CD4-positive, alpha-beta memory T cell (primary cell): ENCODE results near the gene DBNDD2. TPM values are rescaled to one million over a fixed set of nuclear protein-coding genes. Genes with fewer than 3 reads are reported as not detected.

Experiments used
- CTCF ChIA-PET: fragments of 350-600 bp; sonication (Branson Sonifier 250); formaldehyde crosslinking; loops from one replicate; lab custom pipeline; 2021; ENCODE audit warnings: inconsistent platforms; ENCODE audit not compliant: partially characterized antibody; lab: Charles Lee
- POLR2A ChIA-PET: fragments of 350-600 bp; sonication (Branson Sonifier 250); formaldehyde crosslinking; loops from one replicate; lab custom pipeline; 2021; ENCODE audit not compliant: partially characterized antibody; lab: Charles Lee
- DNase-seq, 5 donors: peaks; one replicate each; pipeline versions ENCODE4 v3.0.0 to v3.0.0-alpha.2; 2020 to 2022; ENCODE audit warnings: mixed read lengths in 1 of 5
- H3K27ac ChIP-seq: one replicate; pipeline ENCODE4 v1.7.0; 2013; ENCODE audit warnings: low read depth, low read length
- H3K27me3 ChIP-seq: 2 replicates; pipeline ENCODE4 v1.7.0; 2013; ENCODE audit warnings: mild to moderate bottlenecking, low read length, moderate library complexity; ENCODE audit not compliant: insufficient read depth
- H3K36me3 ChIP-seq: 2 replicates; pipeline ENCODE4 v1.7.0; 2013; ENCODE audit warnings: mild to moderate bottlenecking, low read length, moderate library complexity; ENCODE audit not compliant: insufficient read depth
- H3K4me1 ChIP-seq: 2 replicates; pipeline ENCODE4 v1.7.0; 2013; ENCODE audit warnings: mild to moderate bottlenecking, low read length, moderate library complexity; ENCODE audit not compliant: insufficient read depth
- H3K4me3 ChIP-seq, 2 donors: one replicate each; pipeline ENCODE4 v1.7.0; 2013; ENCODE audit warnings: low read length in 2 of 2, mild to moderate bottlenecking in 1 of 2
- H3K9me3 ChIP-seq, 2 donors: one replicate each; pipeline ENCODE4 v1.7.0; 2013; ENCODE audit warnings: low read length in 2 of 2, control low read depth in 1 of 2; ENCODE audit not compliant: control insufficient read depth in 1 of 2
- H3K27ac Mint-ChIP-seq, 7 donors: one replicate each; pipeline ENCODE4 v1.8.0; 2020 to 2021; ENCODE audit warnings: mixed read lengths in 7 of 7, mild to moderate bottlenecking in 6 of 7, inconsistent platforms in 3 of 7, moderate library complexity in 3 of 7
- H3K27me3 Mint-ChIP-seq, 2 donors: one replicate each; pipeline ENCODE4 v1.8.0; 2020 to 2021; ENCODE audit warnings: mixed read lengths in 2 of 2
- H3K36me3 Mint-ChIP-seq, 2 donors: one replicate each; pipeline ENCODE4 v1.8.0; 2020 to 2021; ENCODE audit warnings: mixed read lengths in 2 of 2, inconsistent platforms in 1 of 2, mild to moderate bottlenecking in 1 of 2
- H3K4me1 Mint-ChIP-seq, 4 donors: one replicate each; pipeline ENCODE4 v1.8.0; 2020 to 2021; ENCODE audit warnings: mixed read lengths in 4 of 4, mild to moderate bottlenecking in 1 of 4
- H3K4me3 Mint-ChIP-seq, 8 donors: one replicate each; pipeline ENCODE4 v1.8.0; 2020 to 2021; ENCODE audit warnings: mixed read lengths in 8 of 8, mild to moderate bottlenecking in 7 of 8, moderate library complexity in 6 of 8, inconsistent platforms in 3 of 8
- H3K9me3 Mint-ChIP-seq, 8 donors: one replicate each; pipeline ENCODE4 v1.8.0; 2020 to 2021; ENCODE audit warnings: mixed read lengths in 8 of 8, mild to moderate bottlenecking in 5 of 8, inconsistent platforms in 3 of 8, moderate library complexity in 1 of 8
- intact Hi-C: fragments of 100-400 bp; cut with micrococcal nuclease; formaldehyde crosslinking; loops from one replicate; pipeline ENCODE4 v1.15.1; 2023
- polyA plus RNA-seq, 2 donors: library from polyadenylated mRNA; unstranded; fragments of 300-500 nt; fragmentation: Illumina TruSeq; gene quantifications; one replicate each; pipeline ENCODE4 v1.2.3, GENCODE V29; 2021
- total RNA-seq, 2 experiments: library from RNA; stranded (reverse); gene quantifications; one replicate each; pipeline ENCODE4 v1.2.3, GENCODE V29; 2021

The DBNDD2 gene, protein sequence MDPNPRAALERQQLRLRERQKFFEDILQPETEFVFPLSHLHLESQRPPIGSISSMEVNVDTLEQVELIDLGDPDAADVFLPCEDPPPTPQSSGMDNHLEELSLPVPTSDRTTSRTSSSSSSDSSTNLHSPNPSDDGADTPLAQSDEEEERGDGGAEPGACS
- 10 to 100 TPM; 17.8 to 18.4 TPM for total RNA-seq
- 10 to 100 TPM; 12.9 to 15.4 TPM for polyA plus RNA-seq

- no peaks in the 10 kb centered on the region for H3K9me3 ChIP-seq
- Mint-ChIP-seq H3K27ac (peak within 1 kb of the TSS; percentile 65 to 93 (median 81)), H3K4me1 (peaks cover 12 to 20% (median 15%) of the 10 kb centered on the region in 4 donors), H3K4me3 (peak within 1 kb of the TSS; percentile 78 to 90 (median 82)), H3K27me3 (no peaks in the 10 kb centered on the region), H3K36me3 (peaks cover 3 to 12% of the 10 kb centered on the region in 2 donors), H3K9me3 (no peaks in the 10 kb centered on the region)
- ChIA-PET CTCF (interaction anchor here (0.7 to 2.0 kb wide), 7 partner anchors 8 to 47 kb away, joined by 3 to 12 read pairs (median 3); partner anchors contain the start of genes PIGT and SYS1), POLR2A (interaction anchor here (1.0 to 4.5 kb wide), 5 partner anchors 8 to 45 kb away, joined by 3 to 51 read pairs (median 19); partner anchors contain the start of genes PIGT and SYS1)
- H3K4me1 ChIP-seq: peaks cover 19% of the 10 kb centered on the region
- peak within 1 kb of the TSS; percentile 58 for H3K27ac ChIP-seq
- intact Hi-C loops: loop anchor here (1.0 kb wide), 1 partner anchor 7 kb away; no protein-coding TSS in a partner anchor
- no peaks in the 10 kb centered on the region for H3K27me3 ChIP-seq
- peak in 1 of 5 donors; percentile 44 for DNase-seq
- H3K36me3 ChIP-seq: no peaks in the 10 kb centered on the region
- H3K4me3 ChIP-seq: peak within 1 kb of the TSS in 1 of 2 donors; percentile 79
Measured at GRCh38 chr20:45407783-45408645, at the start of gene DBNDD2. Gene DBNDD2, plus strand, starts transcription at chr20:45408289. Its CDS starts 179 bp downstream, at chr20:45408468.

DNA sequence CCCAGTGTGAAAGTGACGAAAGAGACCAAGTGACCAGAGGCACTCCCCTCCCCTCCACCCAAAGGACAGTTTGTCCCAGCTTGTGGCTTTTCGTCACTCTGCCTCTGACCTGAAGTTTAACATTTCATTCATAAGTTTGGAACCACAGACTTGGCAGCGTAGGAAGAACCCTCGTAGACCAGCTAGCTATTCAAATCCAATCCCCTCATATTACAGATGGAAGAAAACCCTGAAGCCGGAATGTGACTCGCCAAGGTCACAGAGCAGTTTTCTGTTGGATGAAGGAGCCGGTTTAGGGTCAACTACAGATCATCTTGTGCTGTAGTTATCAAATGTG, 49.1 kb upstream of the DBNDD2 start:
- no peaks in the 10 kb centered on the region for H3K9me3 Mint-ChIP-seq
- H3K4me3 Mint-ChIP-seq: no peak overlapping the region
- peaks cover 0 to 12% of the 10 kb centered on the region in 2 donors for H3K36me3 Mint-ChIP-seq
- CTCF ChIA-PET: interaction anchor here (1.3 to 20.6 kb wide), 6 partner anchors 12 to 412 kb away, joined by 3 to 543 read pairs (median 47); no protein-coding TSS in a partner anchor
- Histone ChIP-seq H3K27ac (no peak overlapping the region), H3K4me1 (peaks cover 36% of the 10 kb centered on the region), H3K27me3 (no peaks in the 10 kb centered on the region), H3K4me3 (no peak overlapping the region), H3K9me3 (no peaks in the 10 kb centered on the region), H3K36me3 (no peaks in the 10 kb centered on the region)
- intact Hi-C loops: no loop called here
- H3K27me3 Mint-ChIP-seq: no peaks in the 10 kb centered on the region
- DNase-seq: no peak
- peak overlapping the region in 1 of 7 donors; percentile 59 for H3K27ac Mint-ChIP-seq
- H3K4me1 Mint-ChIP-seq: peaks cover 21 to 59% (median 45%) of the 10 kb centered on the region in 4 donors
- POLR2A ChIA-PET: interaction anchor here (0.8 to 1.6 kb wide), 3 partner anchors 10 to 78 kb away, joined by 4 read pairs; partner anchors contain the start of gene SDC4

DNA sequence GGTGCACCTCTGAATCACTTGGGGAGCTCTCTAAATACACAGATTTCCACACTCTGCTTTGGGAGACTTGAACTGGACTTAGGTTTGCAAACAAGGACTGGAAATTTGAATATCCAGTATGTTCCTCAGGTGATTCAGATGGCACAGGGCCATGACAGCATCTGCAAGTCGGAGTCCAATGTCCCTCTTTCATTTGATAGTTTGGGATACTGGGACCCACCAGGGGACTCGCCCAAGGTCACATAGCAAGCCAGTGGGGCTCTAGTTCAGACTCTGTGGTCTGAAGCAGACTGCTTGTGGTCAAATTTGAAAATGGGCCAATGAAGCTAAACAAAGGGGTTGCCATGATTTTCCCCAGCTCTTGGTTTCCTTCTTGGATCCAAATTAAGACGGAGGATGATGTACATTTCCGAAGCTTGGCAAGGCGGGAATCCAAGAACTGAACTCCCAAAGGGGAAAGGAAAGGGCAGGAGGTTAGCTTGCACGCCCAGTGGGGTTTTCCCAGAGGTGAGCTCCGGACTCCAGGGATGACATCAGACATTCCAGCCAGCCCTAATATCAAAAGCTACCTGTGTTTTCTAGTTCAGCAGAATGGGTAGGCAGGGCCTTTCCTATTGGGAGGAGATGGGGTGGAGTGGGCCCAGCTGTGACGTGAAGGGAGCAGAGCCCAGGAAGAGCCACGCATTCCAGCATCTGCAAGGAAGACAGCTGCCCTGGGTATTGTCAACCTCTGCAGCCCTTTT, 48.5 kb upstream of the DBNDD2 start:
- POLR2A ChIA-PET: interaction anchor here (0.8 to 1.6 kb wide), 3 partner anchors 11 to 77 kb away, joined by 4 read pairs; partner anchors contain the start of gene SDC4
- H3K9me3 Mint-ChIP-seq: no peaks in the 10 kb centered on the region

GRCh38 chr20:45361793-45362192, 46.3 kb upstream of the DBNDD2 start:
- DNase-seq: no peak
- no peak overlapping the region for H3K4me3 Mint-ChIP-seq
- CTCF ChIA-PET: interaction anchor here (1.1 to 20.6 kb wide), 12 partner anchors 8 to 409 kb away, joined by 3 to 543 read pairs (median 15); no protein-coding TSS in a partner anchor

More for the DNA sequence above, 48.5 kb upstream of the DBNDD2 start:
- Mint-ChIP-seq H3K36me3 (peaks cover 0 to 13% of the 10 kb centered on the region in 2 donors), H3K27ac (peak overlapping the region in 1 of 7 donors; percentile 59), H3K4me3 (no peak overlapping the region), H3K4me1 (peaks cover 23 to 57% (median 44%) of the 10 kb centered on the region in 4 donors), H3K27me3 (no peaks in the 10 kb centered on the region)
- H3K27me3 ChIP-seq: no peaks in the 10 kb centered on the region
- H3K9me3 ChIP-seq: no peaks in the 10 kb centered on the region
- no peak overlapping the region for H3K27ac ChIP-seq
- CTCF ChIA-PET: interaction anchor here (0.8 to 20.6 kb wide), 9 partner anchors 11 to 440 kb away, joined by 3 to 543 read pairs (median 12); partner anchors contain the start of genes DBNDD2 and SDC4
- no peak for DNase-seq
- intact Hi-C loops: loop anchor here (5.0 kb wide), 1 partner anchor 392 kb away; the partner anchor contains the start of gene STK4
- no peaks in the 10 kb centered on the region for H3K36me3 ChIP-seq
- peaks cover 40% of the 10 kb centered on the region for H3K4me1 ChIP-seq
- no peak overlapping the region for H3K4me3 ChIP-seq

GRCh38 chr20:45362804-45363610, 45.1 kb upstream of the DBNDD2 start, which contains the start of gene SYS1:
Gene SYS1, plus strand, starts transcription at chr20:45363156. Its CDS starts 376 bp downstream, at chr20:45363532.
- ChIA-PET POLR2A (interaction anchor here (0.8 to 11.0 kb wide), 28 partner anchors 9 to 609 kb away, joined by 3 to 179 read pairs (median 6); partner anchors contain the start of genes DBNDD2, DNTTIP1, PCIF1 and PIGT), CTCF (interaction anchor here (0.7 to 20.6 kb wide), 28 partner anchors 9 to 408 kb away, joined by 3 to 543 read pairs (median 6); partner anchors contain the start of genes PIGT and SDC4)
- Mint-ChIP-seq H3K36me3 (peaks cover 17 to 41% of the 10 kb centered on the region in 2 donors), H3K4me1 (peaks cover 28 to 59% (median 52%) of the 10 kb centered on the region in 4 donors), H3K27ac (peak within 1 kb of the TSS; percentile 98 to 100 (median 100)), H3K4me3 (peak within 1 kb of the TSS; percentile 95 to 99 (median 98)), H3K27me3 (no peaks in the 10 kb centered on the region), H3K9me3 (no peaks in the 10 kb centered on the region)
- H3K27me3 ChIP-seq: no peaks in the 10 kb centered on the region
- H3K27ac ChIP-seq: peak within 1 kb of the TSS; percentile 97
- H3K4me3 ChIP-seq: peak within 1 kb of the TSS; percentile 67 to 83
- intact Hi-C loops: loop anchor here (1.0 to 5.0 kb wide), 7 partner anchors 10 to 408 kb away; partner anchors contain the start of genes PIGT and STK4
- peaks cover 41% of the 10 kb centered on the region for H3K4me1 ChIP-seq
- H3K36me3 ChIP-seq: peaks cover 30% of the 10 kb centered on the region
- H3K9me3 ChIP-seq: no peaks in the 10 kb centered on the region
- peak; percentile 98 to 99 (median 99) for DNase-seq

More at GRCh38 chr20:45361793-45362192, 46.3 kb upstream of the DBNDD2 start:
- peaks cover 40% of the 10 kb centered on the region for H3K4me1 ChIP-seq
- no peaks in the 10 kb centered on the region for H3K9me3 ChIP-seq
- H3K36me3 ChIP-seq: peaks cover 21% of the 10 kb centered on the region
- no peak overlapping the region for H3K4me3 ChIP-seq
- peaks cover 10 to 30% of the 10 kb centered on the region in 2 donors for H3K36me3 Mint-ChIP-seq
- POLR2A ChIA-PET: interaction anchor here (0.6 to 11.0 kb wide), 5 partner anchors 12 to 88 kb away, joined by 3 to 179 read pairs (median 113); partner anchors contain the start of genes DBNDD2 and PIGT
- H3K27me3 ChIP-seq: no peaks in the 10 kb centered on the region
- no peaks in the 10 kb centered on the region for H3K9me3 Mint-ChIP-seq
- no peak overlapping the region for H3K27ac Mint-ChIP-seq
- H3K4me1 Mint-ChIP-seq: peaks cover 28 to 59% (median 48%) of the 10 kb centered on the region in 4 donors
- intact Hi-C loops: loop anchor here (1.0 to 5.0 kb wide), 2 partner anchors 394 to 410 kb away; partner anchors contain the start of gene STK4
- no peaks in the 10 kb centered on the region for H3K27me3 Mint-ChIP-seq
- H3K27ac ChIP-seq: no peak overlapping the region
